K562 (cell line): Measurements from ENCODE around the gene NQO2. TPM values are rescaled to one million over a fixed set of nuclear protein-coding genes. Genes with fewer than 3 reads are reported as not detected.
A peak's percentile ranks its signal among the peaks of the same experiment; 100 is the strongest.

Experiments
- ATF1 ChIP-seq, 2 experiments: fragments of 450-650 bp in 1 of 2; IDR thresholded peaks; 2 replicates each; pipeline ENCODE4 v1.6.1; 2016; ENCODE audit warnings: missing compliant biosample characterization in 1 of 2, missing genetic modification characterization in 1 of 2
- CGGBP1 ChIP-seq: fragments of 250-450 bp; sonication (Bioruptor Pico); IDR thresholded peaks from 2 replicates; pipeline ENCODE4 v1.9.0; 2021; ENCODE audit warnings: mild to moderate bottlenecking
- CREB1 ChIP-seq, 2 experiments: sonication (generic) in 1 of 2; formaldehyde crosslinking in 1 of 2; IDR thresholded peaks; 2 replicates each; pipeline versions ENCODE4 v1.6.1 to v1.8.0; 2012 to 2022; ENCODE audit warnings: inconsistent platforms in 1 of 2, mild to moderate bottlenecking in 1 of 2, missing genetic modification reagents in 1 of 2, moderate library complexity in 1 of 2
- DPF2 ChIP-seq: fragments of 450-650 bp; IDR thresholded peaks from 2 replicates; pipeline ENCODE4 v1.6.1; 2016
- ELF1 ChIP-seq: fragments of 200-800 bp; sonication (Bioruptor generic); IDR thresholded peaks from 2 replicates; pipeline ENCODE4 v1.6.1; 2016; ENCODE audit warnings: missing genetic modification characterization, missing compliant biosample characterization
- EZH2 ChIP-seq: IDR thresholded peaks from 2 replicates; pipeline ENCODE4 v1.6.1; 2012; ENCODE audit warnings: low read depth, mild to moderate bottlenecking, inconsistent platforms, low read length, borderline replicate concordance
- KDM1A ChIP-seq, 2 experiments: fragments of 450-650 bp; IDR thresholded peaks; 2 replicates each; pipeline ENCODE4 v1.6.1; 2016; ENCODE audit warnings: mild to moderate bottlenecking in 2 of 2
- MEIS2 ChIP-seq: fragments of 450-650 bp; IDR thresholded peaks from 2 replicates; pipeline ENCODE4 v1.6.1; 2014; ENCODE audit warnings: mild to moderate bottlenecking; ENCODE audit not compliant: partially characterized antibody
- NBN ChIP-seq: fragments of 450-650 bp; IDR thresholded peaks from 2 replicates; pipeline ENCODE4 v1.6.1; 2016; ENCODE audit warnings: low read depth, mild to moderate bottlenecking
- NCOR1 ChIP-seq: fragments of 450-650 bp; IDR thresholded peaks from 2 replicates; pipeline ENCODE4 v1.6.1; 2016; ENCODE audit warnings: mild to moderate bottlenecking, moderate library complexity
- NKRF ChIP-seq: fragments of 450-650 bp; IDR thresholded peaks from 2 replicates; pipeline ENCODE4 v1.6.1; 2016; ENCODE audit warnings: borderline replicate concordance
- NONO ChIP-seq, 2 experiments: fragments of 200-400 bp in 1 of 2; fragments of 450-650 bp in 1 of 2; formaldehyde crosslinking in 1 of 2; IDR thresholded peaks; 2 replicates each; pipeline ENCODE4 v1.6.1; 2017; ENCODE audit warnings: low read depth in 2 of 2, mild to moderate bottlenecking in 2 of 2, moderate library complexity in 2 of 2, low read length in 1 of 2
- RBBP5 ChIP-seq: fragments of 200-600 bp; sonication (generic); IDR thresholded peaks from 2 replicates; pipeline ENCODE4 v1.6.1; 2012; ENCODE audit warnings: borderline replicate concordance, mild to moderate bottlenecking, low read length, control low read depth, inconsistent platforms; ENCODE audit not compliant: insufficient read depth, poor library complexity, severe bottlenecking
- TCF3 ChIP-seq: sonication (generic); formaldehyde crosslinking; IDR thresholded peaks from 2 replicates; pipeline ENCODE4 v1.4.0; 2020; ENCODE audit warnings: mild to moderate bottlenecking, missing genetic modification reagents
- TEAD4 ChIP-seq, 2 experiments: sonication (generic) in 1 of 2; formaldehyde crosslinking in 1 of 2; IDR thresholded peaks; 2 replicates each; pipeline versions ENCODE4 v1.6.1 to v1.8.0; 2012 to 2022; ENCODE audit warnings: borderline replicate concordance in 1 of 2, inconsistent platforms in 1 of 2, low read length in 1 of 2, mild to moderate bottlenecking in 1 of 2, missing genetic modification reagents in 1 of 2
- TFAM ChIP-seq: fragments of 250-450 bp; sonication (Bioruptor Pico); conservative IDR thresholded peaks from 2 replicates; pipeline ENCODE4 v1.5.0; 2021; ENCODE audit warnings: mild to moderate bottlenecking, moderate library complexity
- ZNF592 ChIP-seq: fragments of 450-650 bp; IDR thresholded peaks from 2 replicates; pipeline ENCODE4 v1.6.1; 2017; ENCODE audit warnings: antibody characterized with exemption, mild to moderate bottlenecking
- polyA plus RNA-seq, 8 experiments: library from polyadenylated mRNA; depleted of rRNA in 4 of 8; stranded (reverse) in 5 of 8; unstranded in 3 of 8; fragments of >200 nt; fragmentation: Nextera tagmentation in 2 of 8; fragmentation: Illumina TruSeq in 1 of 8; extraction: Ambion mirVana in 2 of 8; extraction: Trizol in 1 of 8; gene quantifications; 2 replicates each; pipeline versions ENCODE4 v1.2.1 to v1.2.3, GENCODE V29; 2011 to 2014; ENCODE audit warnings: inconsistent platforms in 1 of 8, missing spikeins in 1 of 8
- total RNA-seq, 7 experiments: library from RNA; depleted of rRNA in 6 of 7; stranded (reverse); fragments of >200 nt in 6 of 7; fragmentation: Illumina TruSeq in 2 of 7; extraction: Trizol in 2 of 7; gene quantifications; 2 replicates each; pipeline versions ENCODE4 v1.2.1 to v1.2.3, GENCODE V29; 2011 to 2021; ENCODE audit warnings: low replicate concordance in 1 of 7

Gene NQO2
- total and polyA plus RNA-seq, 9 of the 15 experiments (the other 6 are each of a cell fraction or from before 2014, with no cell fraction given): 54.6 to 214 (median 116) TPM

GRCh38 chr6:2964793-2965505 is 34.7 kb upstream of the NQO2 start (continued):
- TF ChIP-seq ZNF592: 0 out of 2 replicates have a peak, but pooled peaks have one; percentile 37
- TF ChIP-seq DPF2: peak; percentile 74
- no peak for TF ChIP-seq CREB1 (IDR thresholded peaks at IDR 0.05)
- no peak for TF ChIP-seq CREB1 (CRISPR knock-in tag; IDR thresholded peaks at IDR 0.05)
- 0 out of 2 replicates have a peak, but pooled peaks have one; percentile 20 for TF ChIP-seq CGGBP1 (CRISPR knock-in tag)
- no peak for TF ChIP-seq TFAM (CRISPR knock-in tag)
- TF ChIP-seq TEAD4 (IDR thresholded peaks at IDR 0.05; ENCODE audit: low read length): peak; percentile 55; the same call in 1 of the 2 replicates
- no peak for TF ChIP-seq TEAD4 (CRISPR knock-in tag; IDR thresholded peaks at IDR 0.05; ENCODE audit: borderline replicate concordance)
- TF ChIP-seq ATF1 (CRISPR knock-in tag; IDR thresholded peaks at IDR 0.05): no peak
- TF ChIP-seq ATF1 (tag; IDR thresholded peaks at IDR 0.05): 0 out of 2 replicates have a peak, but pooled peaks have one; percentile 11
- peak; percentile 30 for TF ChIP-seq RBBP5
- 0 out of 4 replicates have a peak, but pooled peaks of 1 of the 2 experiments have one; percentile 34 for TF ChIP-seq NONO (IDR thresholded peaks at IDR 0.05; ENCODE audit: low read depth in 2 of 2, low read length in 1 of 2)
- peak; percentile 40; the same call in 1 of the 2 replicates for TF ChIP-seq TCF3 (CRISPR knock-in tag)
- TF ChIP-seq EZH2: no peak
- TF ChIP-seq NBN: 0 out of 2 replicates have a peak, but pooled peaks have one; percentile 54
- no peak for TF ChIP-seq ELF1 (tag)
- peak; percentile 50; the same call in 1 of the 2 replicates for TF ChIP-seq NCOR1
- TF ChIP-seq MEIS2: peak; percentile 45
- no peak for TF ChIP-seq NKRF
- TF ChIP-seq KDM1A (IDR thresholded peaks at IDR 0.05): peak in 1 of 2 experiments; percentile 28; a peak in 2 of 4 replicates
